ENCODE measurements around the gene BMAL2.

GRCh38 chr12:27305673-27306456 lies 26.8 kb upstream of the BMAL2 start:
- no peak for TF ChIP-seq SPI1 (IDR thresholded peaks at IDR 0.05; ENCODE audit: low read depth, low read length)
- no peak for TF ChIP-seq TAF1 (IDR thresholded peaks at IDR 0.05; ENCODE audit: low read depth, low read length)
- no peak for TF ChIP-seq POLR2A (IDR thresholded peaks at IDR 0.05; ENCODE audit: low read depth, low read length)
- no peak for TF ChIP-seq POLR2AphosphoS5 (IDR thresholded peaks at IDR 0.05; ENCODE audit: low read depth, low read length)
